22Rv1 (cell line): ENCODE results near the gene TBC1D21.
A peak's percentile ranks its signal among the peaks of the same experiment; 100 is the strongest.

Experiments used
- H3K27ac ChIP-seq: fragments of 450-650 bp; 2 replicates; pipeline ENCODE4 v1.5.1; 2017
- CTCF ChIP-seq: fragments of 450-650 bp; IDR thresholded peaks from 2 replicates; pipeline ENCODE4 v1.5.1; 2017; ENCODE audit warnings: mild to moderate bottlenecking
- ZFX ChIP-seq: fragments of 450-650 bp; IDR thresholded peaks from 2 replicates; pipeline ENCODE4 v1.6.1; 2017; ENCODE audit warnings: antibody characterized with exemption, borderline replicate concordance

The TBC1D21 gene

GRCh38 chr15:73869216-73869995, 4.0 kb upstream of the TBC1D21 start:
- H3K27ac ChIP-seq: no peak overlapping the region
- no peak for TF ChIP-seq ZFX
- no peak for TF ChIP-seq CTCF

- no peak overlapping the region for H3K27ac ChIP-seq
- TF ChIP-seq ZFX: no peak
- TF ChIP-seq CTCF: no peak
These were observed 2.5 kb upstream of the TBC1D21 start for GRCh38 chr15:73870700-73871408.

- TF ChIP-seq ZFX: no peak
- no peak for TF ChIP-seq CTCF
- no peak overlapping the region for H3K27ac ChIP-seq
These were observed 1.0 kb upstream of the TBC1D21 start for GRCh38 chr15:73872346-73872745.

- H3K27ac ChIP-seq: no peak overlapping the region
- TF ChIP-seq CTCF: peak; percentile 80
- TF ChIP-seq ZFX: no peak
These were observed 636 bp downstream of the TBC1D21 start for GRCh38 chr15:73873889-73874511.

- TF ChIP-seq CTCF (no peak), ZFX (no peak)
These were observed 6.1 kb downstream of the TBC1D21 start for GRCh38 chr15:73879426-73879825.

GRCh38 chr15:73881579-73882320, 8.4 kb downstream of the TBC1D21 start:
- no peak for TF ChIP-seq CTCF
- TF ChIP-seq ZFX: no peak
- H3K27ac ChIP-seq: no peak overlapping the region

More at GRCh38 chr15:73879426-73879825, 6.1 kb downstream of the TBC1D21 start:
- H3K27ac ChIP-seq: no peak overlapping the region
